ENCODE data around the gene THSD4. TPM values are rescaled to one million over a fixed set of nuclear protein-coding genes. Genes with fewer than 3 reads are reported as not detected.

Gene THSD4
- total RNA-seq, 1 donor from 2014 or later = not detected

- intact Hi-C loops (cut with micrococcal nuclease) = loop anchor here (5.0 kb wide), 1 partner anchor 377 kb away; no protein-coding TSS in a partner anchor
- Mint-ChIP-seq H3K27me3 (ENCODE audit: low read depth) (no peaks in the 10 kb centered on the region), H3K27ac (peak overlapping the region; percentile 70), H3K36me3 (ENCODE audit: low read depth) (no peaks in the 10 kb centered on the region), H3K9me3 (no peaks in the 10 kb centered on the region), H3K4me1 (ENCODE audit: low read depth) (peaks cover 18% of the 10 kb centered on the region), H3K4me3 (ENCODE audit: low read depth) (peak overlapping the region; percentile 1)
- peak; percentile 23 for DNase-seq (ENCODE audit: low spot score)
Observed at GRCh38 chr15:71780115-71780976, 665.1 kb downstream of the THSD4 start.

- Mint-ChIP-seq H3K9me3 (no peaks in the 10 kb centered on the region), H3K27me3 (ENCODE audit: low read depth) (peaks cover 3% of the 10 kb centered on the region), H3K27ac (peak overlapping the region; percentile 71), H3K36me3 (ENCODE audit: low read depth) (no peaks in the 10 kb centered on the region), H3K4me3 (ENCODE audit: low read depth) (peak overlapping the region; percentile 17), H3K4me1 (ENCODE audit: low read depth) (peaks cover 20% of the 10 kb centered on the region)
- DNase-seq (ENCODE audit: low spot score) = no peak
- intact Hi-C loops (cut with micrococcal nuclease) = loop anchor here (5.0 kb wide), 1 partner anchor 376 kb away; no protein-coding TSS in a partner anchor
Observed at GRCh38 chr15:71781179-71781964, 666.1 kb downstream of the THSD4 start.

GRCh38 chr15:71781965-71782265 is 666.6 kb downstream of the THSD4 start:
- DNase-seq (ENCODE audit: low spot score) = no peak
- H3K36me3 Mint-ChIP-seq (ENCODE audit: low read depth) = no peaks in the 10 kb centered on the region
- H3K9me3 Mint-ChIP-seq = no peaks in the 10 kb centered on the region
- intact Hi-C loops (cut with micrococcal nuclease) = loop anchor here (5.0 kb wide), 1 partner anchor 375 kb away; no protein-coding TSS in a partner anchor
- no peak overlapping the region for H3K27ac Mint-ChIP-seq
- H3K4me3 Mint-ChIP-seq (ENCODE audit: low read depth) = no peak overlapping the region
- peaks cover 20% of the 10 kb centered on the region for H3K4me1 Mint-ChIP-seq (ENCODE audit: low read depth)
- peaks cover 5% of the 10 kb centered on the region for H3K27me3 Mint-ChIP-seq (ENCODE audit: low read depth)

- Mint-ChIP-seq H3K36me3 (ENCODE audit: low read depth) (no peaks in the 10 kb centered on the region), H3K4me3 (ENCODE audit: low read depth) (no peak overlapping the region), H3K4me1 (ENCODE audit: low read depth) (peaks cover 20% of the 10 kb centered on the region), H3K27me3 (ENCODE audit: low read depth) (peaks cover 5% of the 10 kb centered on the region), H3K9me3 (no peaks in the 10 kb centered on the region), H3K27ac (no peak overlapping the region)
- DNase-seq (ENCODE audit: low spot score) = no peak
- intact Hi-C loops (cut with micrococcal nuclease) = loop anchor here (5.0 kb wide), 1 partner anchor 375 kb away; no protein-coding TSS in a partner anchor
Observed at GRCh38 chr15:71782422-71783165, 667.3 kb downstream of the THSD4 start.

- Mint-ChIP-seq H3K27ac (no peak overlapping the region), H3K9me3 (no peaks in the 10 kb centered on the region), H3K4me3 (ENCODE audit: low read depth) (no peak overlapping the region), H3K4me1 (ENCODE audit: low read depth) (peaks cover 23% of the 10 kb centered on the region), H3K27me3 (ENCODE audit: low read depth) (peaks cover 5% of the 10 kb centered on the region), H3K36me3 (ENCODE audit: low read depth) (no peaks in the 10 kb centered on the region)
- no peak for DNase-seq (ENCODE audit: low spot score)
- intact Hi-C loops (cut with micrococcal nuclease) = loop anchor here (5.0 kb wide), 1 partner anchor 373 kb away; no protein-coding TSS in a partner anchor
Observed at GRCh38 chr15:71784719-71785118, 669.4 kb downstream of the THSD4 start.

- no peak overlapping the region for H3K4me3 Mint-ChIP-seq (ENCODE audit: low read depth)
- intact Hi-C loops (cut with micrococcal nuclease) = no loop called here
- H3K27me3 Mint-ChIP-seq (ENCODE audit: low read depth) = peaks cover 5% of the 10 kb centered on the region
- no peaks in the 10 kb centered on the region for H3K36me3 Mint-ChIP-seq (ENCODE audit: low read depth)
- no peak overlapping the region for H3K27ac Mint-ChIP-seq
- H3K4me1 Mint-ChIP-seq (ENCODE audit: low read depth) = peaks cover 12% of the 10 kb centered on the region
- H3K9me3 Mint-ChIP-seq = no peaks in the 10 kb centered on the region
- DNase-seq (ENCODE audit: low spot score) = no peak
Observed at GRCh38 chr15:71785996-71786395, 670.7 kb downstream of the THSD4 start.

- Mint-ChIP-seq H3K27ac (no peak overlapping the region), H3K4me1 (ENCODE audit: low read depth) (peaks cover 5% of the 10 kb centered on the region), H3K36me3 (ENCODE audit: low read depth) (no peaks in the 10 kb centered on the region), H3K27me3 (ENCODE audit: low read depth) (peaks cover 5% of the 10 kb centered on the region), H3K4me3 (ENCODE audit: low read depth) (no peak overlapping the region), H3K9me3 (no peaks in the 10 kb centered on the region)
- DNase-seq (ENCODE audit: low spot score) = no peak
- intact Hi-C loops (cut with micrococcal nuclease) = no loop called here
Observed at GRCh38 chr15:71786673-71787072, 671.4 kb downstream of the THSD4 start.

- DNase-seq (ENCODE audit: low spot score) = no peak
- Mint-ChIP-seq H3K4me1 (ENCODE audit: low read depth) (peaks cover 5% of the 10 kb centered on the region), H3K27me3 (ENCODE audit: low read depth) (peaks cover 5% of the 10 kb centered on the region), H3K36me3 (ENCODE audit: low read depth) (no peaks in the 10 kb centered on the region), H3K9me3 (no peaks in the 10 kb centered on the region), H3K27ac (no peak overlapping the region), H3K4me3 (ENCODE audit: low read depth) (no peak overlapping the region)
- intact Hi-C loops (cut with micrococcal nuclease) = no loop called here
Observed at GRCh38 chr15:71788646-71789579, 673.6 kb downstream of the THSD4 start.

- peaks cover 5% of the 10 kb centered on the region for H3K27me3 Mint-ChIP-seq (ENCODE audit: low read depth)
- H3K4me3 Mint-ChIP-seq (ENCODE audit: low read depth) = no peak overlapping the region
- intact Hi-C loops (cut with micrococcal nuclease) = no loop called here
- DNase-seq (ENCODE audit: low spot score) = no peak
- no peak overlapping the region for H3K27ac Mint-ChIP-seq
- no peaks in the 10 kb centered on the region for H3K36me3 Mint-ChIP-seq (ENCODE audit: low read depth)
- no peaks in the 10 kb centered on the region for H3K9me3 Mint-ChIP-seq
- peaks cover 5% of the 10 kb centered on the region for H3K4me1 Mint-ChIP-seq (ENCODE audit: low read depth)
Observed at GRCh38 chr15:71789616-71790015, 674.3 kb downstream of the THSD4 start.

GRCh38 chr15:71790081-71790480 is 674.8 kb downstream of the THSD4 start:
- Mint-ChIP-seq H3K4me1 (ENCODE audit: low read depth) (peaks cover 5% of the 10 kb centered on the region), H3K9me3 (no peaks in the 10 kb centered on the region), H3K27ac (no peak overlapping the region), H3K4me3 (ENCODE audit: low read depth) (no peak overlapping the region), H3K27me3 (ENCODE audit: low read depth) (peaks cover 5% of the 10 kb centered on the region), H3K36me3 (ENCODE audit: low read depth) (no peaks in the 10 kb centered on the region)
- intact Hi-C loops (cut with micrococcal nuclease) = no loop called here
- DNase-seq (ENCODE audit: low spot score) = no peak

GRCh38 chr15:71791975-71792374 is 676.7 kb downstream of the THSD4 start:
- intact Hi-C loops (cut with micrococcal nuclease) = no loop called here
- Mint-ChIP-seq H3K4me3 (ENCODE audit: low read depth) (no peak overlapping the region), H3K9me3 (no peaks in the 10 kb centered on the region), H3K27me3 (ENCODE audit: low read depth) (no peaks in the 10 kb centered on the region), H3K36me3 (ENCODE audit: low read depth) (no peaks in the 10 kb centered on the region), H3K4me1 (ENCODE audit: low read depth) (peaks cover 2% of the 10 kb centered on the region), H3K27ac (no peak overlapping the region)
- no peak for DNase-seq (ENCODE audit: low spot score)

- no peak for DNase-seq (ENCODE audit: low spot score)
- peaks cover 2% of the 10 kb centered on the region for H3K4me1 Mint-ChIP-seq (ENCODE audit: low read depth)
- no peaks in the 10 kb centered on the region for H3K27me3 Mint-ChIP-seq (ENCODE audit: low read depth)
Observed at GRCh38 chr15:71792521-71792920, 677.2 kb downstream of the THSD4 start.

More at GRCh38 chr15:71792521-71792920, 677.2 kb downstream of the THSD4 start:
- no peak overlapping the region for H3K4me3 Mint-ChIP-seq (ENCODE audit: low read depth)
- intact Hi-C loops (cut with micrococcal nuclease) = no loop called here
- H3K9me3 Mint-ChIP-seq = no peaks in the 10 kb centered on the region
- no peak overlapping the region for H3K27ac Mint-ChIP-seq
- no peaks in the 10 kb centered on the region for H3K36me3 Mint-ChIP-seq (ENCODE audit: low read depth)
